Right lobe of liver (tissue), 6 donors: Measurements from ENCODE around the gene SNAP47. TPM values are rescaled to one million over a fixed set of nuclear protein-coding genes. Genes with fewer than 3 reads are reported as not detected.

ENCODE experiments used
- ATAC-seq, 4 donors: fragments of 200-7000 bp; cut with Tn5 transposase; one replicate each; pipeline ENCODE4 v1.9.1; 2020; ENCODE audit warnings: mild to moderate bottlenecking in 4 of 4, moderate library complexity in 4 of 4
- DNase-seq, 3 donors: peaks; one replicate each; pipeline ENCODE4 v3.0.0-alpha.2; 2020
- H3K27ac ChIP-seq, 3 donors: fragments of 200-600 bp; one replicate each; pipeline ENCODE4 v1.8.0; 2022
- H3K27me3 ChIP-seq, 2 donors: fragments of 200-600 bp; one replicate each; pipeline ENCODE4 v1.8.0; 2022
- H3K36me3 ChIP-seq, 4 donors: fragments of 200-600 bp; sonication (generic) in 1 of 4; one replicate each; pipeline versions ENCODE4 v1.5.1 to v1.8.0; 2017 to 2022; ENCODE audit warnings: control low read depth in 1 of 4
- H3K4me1 ChIP-seq, 4 donors: fragments of 200-600 bp; sonication (generic) in 1 of 4; one replicate each; pipeline versions ENCODE4 v1.5.1 to v1.8.0; 2017 to 2022; ENCODE audit warnings: control low read depth in 1 of 4
- H3K4me3 ChIP-seq, 3 donors: fragments of 200-600 bp; one replicate each; pipeline ENCODE4 v1.8.0; 2022
- H3K9me3 ChIP-seq, 4 donors: fragments of 200-600 bp; sonication (generic) in 1 of 4; one replicate each; pipeline versions ENCODE4 v1.5.1 to v1.8.0; 2017 to 2022; ENCODE audit warnings: control low read depth in 1 of 4
- CTCF ChIP-seq, 4 donors: fragments of 200-600 bp in 3 of 4; fragments of 450-650 bp in 1 of 4; IDR thresholded peaks; one replicate each; pipeline versions ENCODE4 v1.5.1 to v1.8.0; 2016 to 2022; ENCODE audit warnings: antibody characterized with exemption in 4 of 4, mild to moderate bottlenecking in 2 of 4
- POLR2A ChIP-seq: fragments of 450-650 bp; IDR thresholded peaks from one replicate; pipeline ENCODE4 v1.6.1; 2017; ENCODE audit warnings: antibody characterized with exemption, mild to moderate bottlenecking
- WGBS: methylation state at CpG from one replicate; pipeline ENCODE4 v1.1.6; 2018; ENCODE audit warnings: low coverage, low lambda C conversion rate; ENCODE audit not compliant: insufficient coverage; ENCODE audit errors: missing lambda C conversion rate; 5-methylcytosine and 5-hydroxymethylcytosine counted together
- intact Hi-C, 2 donors: fragments of 100-400 bp; cut with DNase I; formaldehyde crosslinking; loops; one replicate each; pipeline versions ENCODE4 v1.11.2 to v1.14.1; 2022
- total RNA-seq, 6 experiments: library from RNA; depleted of rRNA in 2 of 6; stranded (reverse); fragments of >200 nt in 2 of 6; fragmentation: NEBNext Ultra II Directional in 3 of 6; extraction: Animal tissue kit (Norgen Biotek cat#: 25700) in 3 of 6; gene quantifications; one replicate each; pipeline versions ENCODE4 v1.1.0 to v1.2.4, GENCODE V29; 2016 to 2023
- donor health status: DM: no; HTN: yes; CAD: no.
- donor health status: DM: no; HTN: no; CAD: no.
- donor health status: DM: no; HTN: no; CAD: no.
- donor health status: DM: no; HTN: yes; CAD: no.
- donor health status: DM: no; HTN: yes; CAD: no.

Gene SNAP47
- total RNA-seq, 6 experiments from 2014 or later: 15.2 to 32.5 (median 24.8) TPM

- no peak overlapping the region for H3K27ac ChIP-seq
- H3K4me3 ChIP-seq: no peak overlapping the region
- intact Hi-C loops: no loop called here
- H3K27me3 ChIP-seq: no peaks in the 10 kb centered on the region
- 85% methylated on average over 7 of the region's 19 CpGs for WGBS
- TF ChIP-seq POLR2A: no peak
- no peak for TF ChIP-seq CTCF (IDR thresholded peaks at IDR 0.05)
- no peak for ATAC-seq
- no peaks in the 10 kb centered on the region for H3K36me3 ChIP-seq
- DNase-seq: peak in 1 of 3 donors; percentile 34
- peaks cover 0 to 4% (median 0%) of the 10 kb centered on the region in 4 donors for H3K4me1 ChIP-seq
- no peaks in the 10 kb centered on the region for H3K9me3 ChIP-seq
Observed at GRCh38 chr1:227792216-227793078, 57.2 kb downstream of the SNAP47 start.

- DNase-seq (peak in 1 of 3 donors; percentile 30), ATAC-seq (no peak)
- no peak overlapping the region for H3K27ac ChIP-seq
Observed at GRCh38 chr1:227793079-227793947, 58.1 kb downstream of the SNAP47 start.

GRCh38 chr1:227793948-227794816, 58.9 kb downstream of the SNAP47 start:
- H3K4me1 ChIP-seq: no peaks in the 10 kb centered on the region
- DNase-seq: peak in 2 of 3 donors; percentile 48 to 74
- no peaks in the 10 kb centered on the region for H3K36me3 ChIP-seq
- H3K9me3 ChIP-seq: no peaks in the 10 kb centered on the region
- no peak overlapping the region for H3K27ac ChIP-seq
- TF ChIP-seq CTCF (IDR thresholded peaks at IDR 0.05): no peak
- TF ChIP-seq POLR2A: no peak
- 50% methylated on average over 1 of the region's 12 CpGs for WGBS
- no peak overlapping the region for H3K4me3 ChIP-seq
- peak in 3 of 4 donors; percentile 3 to 90 (median 21) for ATAC-seq
- H3K27me3 ChIP-seq: no peaks in the 10 kb centered on the region
- intact Hi-C loops: no loop called here

More at GRCh38 chr1:227793079-227793947, 58.1 kb downstream of the SNAP47 start:
- no peaks in the 10 kb centered on the region for H3K9me3 ChIP-seq
- no peaks in the 10 kb centered on the region for H3K4me1 ChIP-seq
- no peak for TF ChIP-seq CTCF (IDR thresholded peaks at IDR 0.05)
- H3K27me3 ChIP-seq: no peaks in the 10 kb centered on the region
- H3K36me3 ChIP-seq: no peaks in the 10 kb centered on the region
- H3K4me3 ChIP-seq: no peak overlapping the region
- intact Hi-C loops: no loop called here
- 50% methylated on average over 1 of the region's 10 CpGs for WGBS

DNA sequence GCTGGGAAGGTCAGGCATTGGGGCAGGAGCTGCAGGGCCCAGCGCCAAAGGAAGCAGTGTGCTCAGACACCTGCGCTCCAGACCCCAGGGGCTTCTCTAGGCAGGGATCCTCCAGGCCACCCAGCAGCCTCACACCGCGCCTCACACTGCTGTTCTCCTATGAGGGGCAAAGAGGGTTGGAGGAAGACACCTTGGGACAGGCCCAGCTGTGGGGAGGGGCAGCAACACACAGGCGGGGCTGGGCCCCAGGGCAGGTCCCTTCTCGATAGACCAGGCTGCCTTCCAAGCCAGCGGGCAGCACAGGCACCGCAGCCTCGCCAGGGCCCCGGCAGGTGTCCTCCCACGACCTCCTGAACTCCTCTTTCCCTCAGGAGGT, 59.6 kb downstream of the SNAP47 start:
- Histone ChIP-seq H3K9me3 (no peaks in the 10 kb centered on the region), H3K27me3 (no peaks in the 10 kb centered on the region), H3K4me1 (no peaks in the 10 kb centered on the region), H3K4me3 (no peak overlapping the region), H3K27ac (no peak overlapping the region), H3K36me3 (no peaks in the 10 kb centered on the region)
- no CpG with 5 or more reads among the region's 11 CpGs for WGBS
- TF ChIP-seq CTCF (IDR thresholded peaks at IDR 0.05): no peak
- no peak for TF ChIP-seq POLR2A
- DNase-seq (peak in 1 of 3 donors; percentile 42), ATAC-seq (peak in 2 of 4 donors; percentile 6 to 7)
- intact Hi-C loops: no loop called here
